Activated naive CD4-positive, alpha-beta T cell (primary cell): ENCODE data around the gene RSBN1.

Experiments
- DNase-seq, 4 experiments: peaks; one replicate each; lab custom pipeline; 2025; lab: John Stamatoyannopoulos, UW

Gene RSBN1

GRCh38 chr1:113812661-113813135 is 422 bp upstream of the RSBN1 start:
- no peak for DNase-seq

- peak in 2 of 4 experiments; percentile 36 to 47 for DNase-seq
Measured at GRCh38 chr1:113811156-113811887, 954 bp downstream of the RSBN1 start.

DNA sequence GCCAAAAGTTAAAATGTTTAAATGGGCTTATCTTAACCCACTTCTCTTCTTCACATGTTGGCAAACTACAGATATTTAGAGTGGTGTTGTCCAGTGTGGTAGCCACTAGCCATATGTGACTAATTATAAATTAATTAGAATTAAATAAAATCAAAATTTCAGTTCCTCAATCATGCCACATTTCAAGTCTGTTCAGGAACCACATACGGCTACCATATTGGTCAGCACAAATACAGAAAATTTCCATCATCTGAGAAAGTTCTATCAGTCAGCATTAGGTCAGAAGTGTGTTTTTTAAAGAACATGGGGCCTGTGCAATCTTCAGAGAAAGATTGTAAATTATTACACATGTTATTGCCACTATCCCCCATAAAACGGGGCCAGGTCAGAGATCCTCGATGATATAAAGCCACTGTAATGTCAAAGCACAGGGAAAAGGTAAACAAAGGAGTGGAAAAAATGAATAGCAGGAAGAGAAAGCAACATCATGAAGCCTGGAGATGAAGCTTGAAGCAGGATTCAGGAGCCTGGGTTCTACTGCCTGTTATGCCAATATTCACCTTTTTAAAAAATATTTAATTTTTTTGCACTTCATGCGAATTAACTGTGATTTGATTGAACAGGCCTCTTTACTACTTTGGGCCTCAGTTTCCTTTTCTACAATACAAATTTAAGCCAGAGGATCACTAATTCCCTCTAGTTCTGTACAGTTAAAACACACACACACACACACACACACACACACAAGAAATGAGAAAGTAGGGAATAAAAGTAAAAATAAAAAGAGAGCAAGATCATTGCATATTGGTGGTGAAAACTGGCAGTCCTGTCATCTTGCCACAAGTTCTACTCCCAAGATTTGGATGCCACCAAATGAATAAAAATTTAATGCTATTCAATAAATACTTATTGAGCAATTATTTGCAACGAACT is 2.3 kb downstream of the RSBN1 start:
- DNase-seq = no peak

DNA sequence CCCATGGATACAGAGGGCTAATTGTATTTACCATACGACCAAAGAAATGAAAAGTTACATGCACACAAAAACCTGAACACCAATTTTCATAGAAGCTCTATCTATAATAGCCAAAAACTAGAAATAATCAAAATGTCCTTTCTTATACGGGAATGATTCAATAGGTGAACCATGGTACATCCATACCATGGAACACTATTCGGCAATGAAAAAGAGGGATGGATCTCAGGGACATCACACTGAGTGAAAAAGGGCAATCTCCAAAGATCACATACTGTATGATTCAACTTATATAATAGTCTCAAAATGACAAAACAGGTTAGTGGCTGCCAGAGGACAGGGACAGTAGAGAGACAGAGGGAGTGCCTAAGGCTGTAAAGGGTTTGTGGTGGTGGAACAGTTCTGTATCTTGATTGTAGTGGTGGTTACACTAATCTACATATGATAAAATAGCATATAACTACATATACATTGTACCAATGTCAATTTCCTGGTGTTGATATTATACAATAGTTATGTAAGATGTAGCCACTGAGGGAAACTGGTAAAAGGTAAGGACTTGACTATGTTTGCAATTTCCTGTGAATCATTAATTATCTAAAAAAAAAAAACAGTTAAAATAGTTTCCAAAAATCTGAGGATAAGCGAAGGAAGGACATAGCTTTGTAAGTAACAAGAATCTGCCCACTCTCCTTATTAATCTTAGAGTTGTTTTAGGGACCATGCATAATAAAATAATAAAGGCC is 3.7 kb downstream of the RSBN1 start:
- no peak for DNase-seq

DNA sequence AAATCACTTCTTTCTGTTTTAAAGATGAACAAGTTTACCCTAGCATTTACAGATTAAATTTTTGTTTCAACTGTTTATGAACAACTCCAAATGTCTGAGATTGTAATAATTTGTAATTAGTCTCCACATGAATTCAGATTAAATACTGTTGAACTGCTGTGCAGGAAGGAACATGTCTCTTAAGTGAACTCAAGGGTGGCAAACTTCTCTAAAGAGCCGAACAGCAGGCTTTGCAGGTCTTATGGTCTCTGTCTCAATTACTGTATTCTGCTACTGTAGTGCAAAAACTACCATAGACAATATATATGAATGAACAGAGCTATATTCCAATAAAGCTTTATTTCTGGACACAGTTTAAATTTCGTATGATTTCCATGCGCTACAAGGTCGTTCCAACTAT is 6.6 kb downstream of the RSBN1 start:
- no peak for DNase-seq

GRCh38 chr1:113805256-113805531 is 7.1 kb downstream of the RSBN1 start:
- no peak for DNase-seq

- no peak for DNase-seq
Measured at GRCh38 chr1:113804421-113805255, 7.6 kb downstream of the RSBN1 start.

- no peak for DNase-seq
Measured at GRCh38 chr1:113802367-113803007, 9.8 kb downstream of the RSBN1 start.

DNA sequence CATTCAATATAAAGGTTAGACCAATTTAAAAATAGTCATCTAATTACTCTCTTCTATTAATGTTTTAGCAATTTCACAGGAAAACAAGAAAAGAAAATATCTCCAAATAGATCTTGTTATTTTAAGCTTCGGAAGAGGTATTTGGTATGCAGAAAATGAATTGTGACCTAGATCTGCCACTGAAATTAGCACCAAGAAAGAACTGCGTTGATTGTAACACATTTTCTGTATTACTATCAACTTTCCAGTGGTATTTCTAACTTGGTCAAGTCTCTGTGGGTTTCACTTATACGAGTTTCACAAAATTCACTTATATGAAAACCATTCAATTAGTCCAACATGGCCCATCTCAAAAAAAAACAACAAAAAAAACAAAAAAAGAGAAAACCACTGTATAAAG is 11.8 kb downstream of the RSBN1 start:
- no peak for DNase-seq

DNA sequence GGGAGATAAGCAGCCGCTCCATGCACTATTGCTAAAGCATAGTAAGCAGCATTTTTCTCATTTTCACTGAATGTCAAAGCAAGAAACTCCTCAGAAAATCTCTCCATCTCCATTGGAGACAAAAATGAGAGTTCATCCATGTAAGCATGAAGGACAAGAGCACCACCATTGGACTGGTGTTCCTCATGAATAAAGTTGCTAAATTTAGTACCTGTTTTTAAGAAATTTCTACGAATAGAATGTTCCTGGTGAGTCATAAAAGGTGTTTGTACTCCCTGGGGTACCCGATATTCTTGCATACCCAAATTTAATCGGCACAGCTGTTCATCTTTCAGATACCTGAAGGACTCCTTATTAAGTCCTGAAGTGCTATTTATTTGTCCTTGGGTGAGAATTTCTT is 14.8 kb downstream of the RSBN1 start:
- no peak for DNase-seq

DNA sequence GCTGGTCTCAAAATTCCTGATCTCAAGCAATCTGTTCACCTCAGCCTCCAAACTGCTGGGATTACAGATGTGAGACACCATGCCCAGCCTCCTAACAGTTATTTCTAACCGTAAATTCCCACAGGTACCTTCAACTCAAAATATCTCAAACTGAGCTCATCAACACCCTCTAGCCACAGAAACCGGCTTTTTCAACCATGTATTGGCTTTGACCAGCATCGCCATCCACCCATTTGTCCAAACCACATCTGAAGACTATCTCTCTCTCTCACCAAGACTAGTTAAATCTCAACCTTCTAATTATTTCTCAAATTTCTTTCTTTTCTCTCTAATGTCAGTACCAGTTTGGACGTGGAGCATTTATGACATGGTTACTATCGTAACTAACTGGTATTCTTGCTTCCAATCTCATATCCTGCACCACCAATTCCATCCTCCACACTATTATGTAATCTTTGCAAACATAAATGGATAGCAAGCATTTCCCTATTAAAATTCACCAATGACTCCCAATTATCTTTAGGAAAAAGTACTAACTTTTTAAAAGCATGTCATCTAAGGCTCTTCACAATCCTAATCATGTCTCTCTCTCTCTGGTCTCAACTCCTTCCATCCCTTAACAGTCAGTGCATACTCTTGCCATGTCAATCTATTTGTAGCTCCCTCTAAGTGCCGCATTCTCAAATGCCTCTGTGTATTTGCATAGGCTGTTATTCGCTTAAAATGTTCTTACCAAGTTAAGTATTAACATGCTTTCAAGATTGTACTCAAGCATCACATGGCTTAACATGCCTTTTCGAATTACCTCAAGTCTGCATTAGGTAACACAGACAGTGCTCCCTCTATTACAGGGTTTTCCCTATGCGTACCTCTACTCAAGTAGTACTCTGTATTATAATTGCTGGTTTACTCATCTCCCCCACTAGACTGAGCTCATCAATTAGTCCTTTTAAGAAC is 18.1 kb downstream of the RSBN1 start:
- no peak for DNase-seq

DNA sequence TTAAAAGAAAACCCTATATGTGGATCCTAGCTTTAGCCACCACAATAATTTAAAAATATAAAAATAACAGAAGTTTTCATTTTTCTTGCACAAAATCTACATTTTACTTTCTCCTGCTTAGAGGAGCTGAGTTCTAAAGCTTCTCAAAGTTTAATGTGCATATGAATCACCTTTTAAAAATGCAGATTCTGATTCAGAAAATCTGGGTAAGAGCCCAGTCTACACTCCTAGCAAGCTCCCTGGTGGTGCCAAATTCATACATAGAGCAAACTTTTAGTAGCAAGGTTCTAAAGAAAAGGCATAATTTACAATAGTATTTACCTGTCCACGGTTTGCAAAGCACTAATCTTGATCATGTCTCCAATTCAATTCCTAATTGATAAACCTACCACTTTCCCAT is 19.3 kb downstream of the RSBN1 start:
- DNase-seq = no peak

- no peak for DNase-seq
Measured at GRCh38 chr1:113792471-113792870, 19.8 kb downstream of the RSBN1 start.

GRCh38 chr1:113788802-113789201 is 23.5 kb downstream of the RSBN1 start:
- DNase-seq = no peak

DNA sequence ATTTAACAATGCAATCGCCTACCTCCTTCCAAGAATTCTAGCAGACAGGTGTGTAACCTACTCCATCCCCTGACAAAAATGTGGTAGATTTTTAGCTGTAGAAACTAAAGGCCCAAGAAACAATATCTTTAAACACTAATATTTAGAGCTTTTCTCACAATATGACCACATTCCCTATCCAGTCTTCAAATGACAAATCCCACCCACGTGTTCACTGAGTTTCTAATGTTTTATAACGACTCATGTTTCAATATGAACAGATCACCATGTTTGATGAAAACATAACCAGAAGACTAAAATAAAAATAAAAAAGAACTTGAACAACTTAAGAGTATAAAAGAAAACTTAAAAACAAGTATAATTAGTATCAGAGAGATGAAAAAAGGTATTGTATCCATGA is 24.6 kb downstream of the RSBN1 start:
- no peak for DNase-seq

DNA sequence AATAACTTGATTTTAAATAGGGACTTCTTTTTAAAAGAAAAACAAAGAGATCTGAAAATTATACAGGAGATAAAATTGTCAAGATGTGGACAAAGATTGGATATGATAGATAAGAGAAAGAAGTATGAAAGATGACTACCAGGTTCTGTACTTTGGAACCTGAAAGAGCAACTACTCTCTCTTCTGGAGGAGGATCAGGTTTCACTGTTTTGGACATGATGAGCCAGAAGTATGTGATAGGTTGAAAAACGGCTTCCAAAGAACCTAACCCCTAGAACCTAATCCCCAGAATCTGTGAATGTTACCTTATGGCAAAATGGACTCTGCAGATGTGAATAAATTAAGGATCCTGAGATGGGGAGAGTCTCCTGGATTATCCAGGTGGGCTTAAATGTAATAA is 26.2 kb downstream of the RSBN1 start:
- no peak for DNase-seq

DNA sequence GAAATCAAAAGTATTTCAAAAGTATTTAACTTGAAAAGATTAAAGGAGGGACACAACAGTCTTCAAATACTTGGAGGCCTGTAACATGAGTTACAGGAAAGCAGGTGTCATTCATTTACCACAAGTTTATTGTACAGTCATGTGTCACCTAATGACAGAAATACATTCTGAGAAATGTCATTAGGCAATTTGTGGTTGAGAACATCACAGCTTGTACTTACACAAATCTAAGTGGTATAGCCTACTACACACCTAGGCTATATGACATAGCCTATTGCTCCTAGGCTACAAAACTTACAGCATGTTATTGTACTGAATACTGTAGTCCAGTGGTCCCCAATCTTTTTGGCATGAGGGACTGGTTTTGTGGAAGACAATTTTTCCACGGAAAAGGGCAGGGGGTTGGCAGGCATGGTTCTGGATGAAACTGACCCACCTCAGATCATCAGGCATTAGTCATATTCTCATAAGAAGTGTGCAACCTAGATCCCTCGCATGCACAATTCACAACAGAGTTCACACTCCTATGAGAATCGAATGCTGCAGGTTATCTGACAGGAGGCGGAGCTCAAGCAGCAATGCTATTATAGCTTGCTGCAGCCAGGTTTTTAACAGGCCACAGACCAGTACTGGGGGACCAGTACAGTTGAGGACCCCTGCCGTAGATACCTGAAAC is 28.0 kb downstream of the RSBN1 start:
- no peak for DNase-seq

DNA sequence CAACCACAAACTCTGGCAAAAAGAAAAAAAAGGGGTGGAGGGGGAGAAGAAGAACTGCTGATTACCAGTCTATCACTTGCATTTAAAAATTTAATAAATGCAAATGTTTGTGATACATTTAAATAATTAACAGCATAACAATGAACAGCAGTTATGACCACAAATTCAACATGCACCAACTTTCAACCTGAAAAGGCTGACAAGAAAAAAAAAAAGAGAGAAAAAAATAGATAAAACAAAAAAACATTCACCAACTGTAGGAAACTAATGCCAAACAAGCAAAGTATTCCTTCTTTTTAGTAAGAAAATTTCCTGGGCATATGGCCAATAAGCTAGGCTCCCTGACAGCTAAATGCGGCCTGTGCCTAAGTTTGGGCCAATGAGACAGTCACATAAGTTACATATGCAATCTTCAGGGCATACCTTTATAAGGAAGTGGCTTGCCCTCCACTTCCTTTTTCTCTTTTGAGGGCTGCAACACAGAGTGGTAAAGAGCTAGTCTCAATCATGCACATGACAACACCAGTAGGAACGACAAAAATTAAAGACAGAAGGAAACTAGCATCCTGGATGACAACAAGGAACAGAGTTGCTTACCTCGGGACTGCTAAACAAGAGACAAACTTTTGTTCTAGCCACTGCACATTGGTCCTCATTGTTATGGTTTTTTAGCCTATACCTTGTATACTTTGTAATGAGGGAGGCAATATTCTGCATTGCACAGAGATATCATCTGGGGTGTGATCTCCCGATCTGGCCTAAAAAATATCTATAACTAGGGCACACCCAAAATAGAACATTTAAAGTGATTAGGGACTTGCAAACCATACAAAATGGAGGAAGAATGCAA is 28.8 kb downstream of the RSBN1 start:
- DNase-seq = no peak

GRCh38 chr1:113782406-113782805 is 29.9 kb downstream of the RSBN1 start:
- no peak for DNase-seq
